Right atrium auricular region (tissue), 2 donors: ENCODE measurements around the gene ADCYAP1. TPM values are rescaled to one million over a fixed set of nuclear protein-coding genes. Genes with fewer than 3 reads are reported as not detected.

ENCODE experiments used
- DNase-seq: peaks from one replicate; pipeline ENCODE4 v3.0.0-alpha.2; 2019; ENCODE audit warnings: low spot score
- H3K27ac ChIP-seq, 2 donors: fragments of 200-600 bp; sonication (generic); 1 replicate in 1 of 2; 2 replicates in 1 of 2; pipeline ENCODE4 v1.5.1; 2016 to 2019
- H3K27me3 ChIP-seq, 2 donors: fragments of 200-600 bp; sonication (generic); one replicate each; pipeline versions ENCODE4 v1.5.1 to v1.6.0; 2017 to 2019
- H3K36me3 ChIP-seq: fragments of 200-600 bp; sonication (generic); one replicate; pipeline ENCODE4 v1.5.1; 2016
- H3K4me1 ChIP-seq, 2 donors: fragments of 200-600 bp; sonication (generic); one replicate each; pipeline versions ENCODE4 v1.5.1 to v1.6.0; 2017 to 2019
- H3K4me3 ChIP-seq, 2 donors: fragments of 200-600 bp; sonication (generic); 1 replicate in 1 of 2; 2 replicates in 1 of 2; pipeline ENCODE4 v1.5.1; 2017 to 2019; ENCODE audit warnings: mild to moderate bottlenecking in 1 of 2, moderate library complexity in 1 of 2
- H3K9me3 ChIP-seq, 2 donors: fragments of 200-600 bp; sonication (generic); one replicate each; pipeline ENCODE4 v1.5.1; 2019
- CTCF ChIP-seq, 2 donors: fragments of 200-600 bp; sonication (generic); IDR thresholded peaks; one replicate each; pipeline ENCODE4 v1.5.1; 2019; ENCODE audit warnings: antibody characterized with exemption in 2 of 2
- total RNA-seq, 2 donors: library from RNA; depleted of rRNA; stranded (reverse); fragments of >200 nt; gene quantifications; one replicate each; pipeline ENCODE4 v1.1.0, GENCODE V29; 2016

The ADCYAP1 gene
- total RNA-seq, 2 donors from 2014 or later: 0.41 to 2.6 TPM

DNA sequence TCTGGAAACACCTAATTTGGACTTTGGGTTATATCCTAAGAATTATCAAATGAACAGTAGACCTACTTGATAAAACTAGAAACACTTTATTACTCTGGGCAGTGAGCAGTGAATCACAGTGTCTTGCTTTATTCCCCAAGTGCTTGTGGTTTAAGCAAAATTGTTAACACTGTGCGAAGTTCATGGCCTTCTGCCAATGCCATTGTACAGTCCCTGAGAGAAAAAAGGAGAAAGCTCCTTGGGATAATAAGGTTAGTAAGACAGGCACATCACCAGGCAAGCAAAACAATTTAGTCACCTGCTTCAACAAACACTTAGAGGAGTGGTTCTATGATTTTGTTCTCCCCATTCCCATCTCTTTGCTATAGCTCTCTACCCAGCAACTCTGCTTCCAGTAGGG, 39.8 kb downstream of the ADCYAP1 start:
- H3K27me3 ChIP-seq: no peaks in the 10 kb centered on the region
- DNase-seq: no peak
- H3K9me3 ChIP-seq: no peaks in the 10 kb centered on the region
- no peak overlapping the region for H3K27ac ChIP-seq
- H3K4me1 ChIP-seq: no peaks in the 10 kb centered on the region
- no peak overlapping the region for H3K4me3 ChIP-seq
- no peak for TF ChIP-seq CTCF (IDR thresholded peaks at IDR 0.05)
- no peaks in the 10 kb centered on the region for H3K36me3 ChIP-seq

GRCh38 chr18:949724-950631, 45.3 kb downstream of the ADCYAP1 start:
- no peak for DNase-seq
- H3K27me3 ChIP-seq: no peaks in the 10 kb centered on the region
- TF ChIP-seq CTCF (IDR thresholded peaks at IDR 0.05): no peak
- H3K4me3 ChIP-seq: no peak overlapping the region
- H3K36me3 ChIP-seq: no peaks in the 10 kb centered on the region
- no peaks in the 10 kb centered on the region for H3K9me3 ChIP-seq
- H3K4me1 ChIP-seq: no peaks in the 10 kb centered on the region
- H3K27ac ChIP-seq: no peak overlapping the region

DNA sequence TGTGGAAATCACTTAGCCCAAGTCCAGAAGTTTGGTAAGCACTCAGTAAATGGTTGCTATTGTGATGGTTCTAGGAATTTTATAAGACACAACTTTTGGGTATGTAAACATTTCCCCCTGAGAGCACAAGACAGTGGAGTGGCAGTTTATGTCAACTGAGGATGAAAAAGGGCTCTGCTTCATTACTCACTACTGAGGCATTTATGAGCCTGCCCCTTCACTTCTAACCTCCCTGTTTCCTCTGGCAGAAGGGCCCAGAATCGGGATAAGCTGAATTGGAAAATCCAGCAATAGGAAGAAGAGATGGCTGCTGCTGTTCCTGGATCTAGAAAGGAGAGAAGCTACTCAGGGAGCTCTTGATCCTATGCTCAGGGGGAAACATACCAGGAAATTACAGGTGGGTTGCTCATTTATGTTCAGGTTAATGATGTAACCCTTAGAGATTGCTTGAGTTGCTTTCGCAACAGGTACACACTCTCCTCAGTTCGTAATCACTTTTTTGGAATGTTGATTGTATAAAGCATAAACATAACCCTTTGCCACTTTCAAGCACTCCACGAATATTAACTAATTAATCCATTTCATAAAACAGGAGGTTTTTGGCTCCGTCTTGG, 46.3 kb downstream of the ADCYAP1 start:
- TF ChIP-seq CTCF (IDR thresholded peaks at IDR 0.05): no peak
- Histone ChIP-seq H3K27ac (no peak overlapping the region), H3K4me1 (no peaks in the 10 kb centered on the region), H3K4me3 (no peak overlapping the region), H3K9me3 (no peaks in the 10 kb centered on the region), H3K27me3 (no peaks in the 10 kb centered on the region), H3K36me3 (no peaks in the 10 kb centered on the region)
- DNase-seq: no peak

- DNase-seq: no peak
- Histone ChIP-seq H3K9me3 (no peaks in the 10 kb centered on the region), H3K4me3 (no peak overlapping the region), H3K27me3 (no peaks in the 10 kb centered on the region), H3K36me3 (no peaks in the 10 kb centered on the region), H3K4me1 (no peaks in the 10 kb centered on the region), H3K27ac (no peak overlapping the region)
- no peak for TF ChIP-seq CTCF (IDR thresholded peaks at IDR 0.05)
Measured at GRCh38 chr18:955384-956066, 50.9 kb downstream of the ADCYAP1 start.

- H3K36me3 ChIP-seq: no peaks in the 10 kb centered on the region
- H3K27me3 ChIP-seq: no peaks in the 10 kb centered on the region
- no peaks in the 10 kb centered on the region for H3K9me3 ChIP-seq
- no peak for TF ChIP-seq CTCF (IDR thresholded peaks at IDR 0.05)
- no peak for DNase-seq
- H3K27ac ChIP-seq: no peak overlapping the region
- H3K4me3 ChIP-seq: no peak overlapping the region
- H3K4me1 ChIP-seq: no peaks in the 10 kb centered on the region
Measured at GRCh38 chr18:957829-958228, 53.2 kb downstream of the ADCYAP1 start.
